Stimulated activated CD4-positive, alpha-beta T cell treated with anti-CD3 and anti-CD28 coated beads, Interleukin-15, amount 100 ng/mL, for 24 hours (primary cell): ENCODE measurements around the gene EXOC1L.

ENCODE experiments used
- DNase-seq: peaks from one replicate; pipeline ENCODE4 v3.0.0-alpha.2; 2020

EXOC1L gene, protein sequence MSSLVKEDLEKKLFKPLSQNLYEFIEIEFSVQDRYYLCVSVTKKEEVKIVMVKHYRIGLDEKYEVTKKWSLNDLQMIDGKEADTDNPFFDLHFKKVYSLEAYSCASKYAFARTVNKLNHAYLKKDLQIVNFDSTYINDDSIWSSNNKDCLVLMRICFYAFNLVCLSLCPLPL

GRCh38 chr4:55819634-55820033 lies at the start of gene EXOC1L:
Gene EXOC1L (plus strand): TSS chr4:55819790. CDS start chr4:55820027, 237 bp downstream.
- no peak for DNase-seq

DNA sequence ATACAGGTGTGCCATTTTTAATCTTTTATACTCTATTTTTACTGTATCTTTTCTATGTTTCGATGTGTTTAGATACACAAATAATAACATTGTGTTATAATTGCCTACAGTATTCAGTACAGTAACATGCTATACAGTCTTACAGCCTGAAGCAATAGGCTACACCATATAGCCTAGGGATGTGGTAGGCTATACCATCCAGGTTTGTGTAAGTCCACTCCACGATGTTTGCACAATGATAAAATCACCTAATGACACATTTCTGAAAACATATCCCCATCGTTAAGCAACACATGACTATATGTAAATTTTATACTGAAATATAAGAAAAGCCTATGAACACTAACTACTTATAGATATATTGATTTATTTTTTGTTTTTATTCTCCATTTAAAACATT lies 48.9 kb upstream of the EXOC1L start:
- no peak for DNase-seq

DNA sequence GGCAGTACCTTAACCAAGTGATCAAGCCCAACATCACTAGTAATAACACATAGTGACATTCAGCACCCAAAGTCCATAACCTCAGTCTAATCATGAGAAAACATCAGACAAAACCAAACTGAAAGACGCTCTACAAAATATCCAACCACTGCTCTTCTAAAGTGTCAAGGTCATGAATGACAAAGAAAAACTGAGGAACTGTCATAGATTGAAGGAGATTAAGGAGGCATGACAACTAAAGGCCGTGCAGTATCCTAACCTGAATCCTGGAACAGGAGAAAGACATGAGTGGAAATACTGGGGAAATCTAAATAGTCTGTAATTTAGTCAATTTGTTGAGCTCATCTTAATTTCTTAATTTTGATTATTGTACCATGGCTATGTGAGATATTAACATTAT lies 38.2 kb upstream of the EXOC1L start:
- DNase-seq: no peak

- DNase-seq: no peak
Measured at GRCh38 chr4:55781812-55782211, 37.8 kb upstream of the EXOC1L start.

- no peak for DNase-seq
Measured at GRCh38 chr4:55783584-55783983, 36.0 kb upstream of the EXOC1L start.

DNA sequence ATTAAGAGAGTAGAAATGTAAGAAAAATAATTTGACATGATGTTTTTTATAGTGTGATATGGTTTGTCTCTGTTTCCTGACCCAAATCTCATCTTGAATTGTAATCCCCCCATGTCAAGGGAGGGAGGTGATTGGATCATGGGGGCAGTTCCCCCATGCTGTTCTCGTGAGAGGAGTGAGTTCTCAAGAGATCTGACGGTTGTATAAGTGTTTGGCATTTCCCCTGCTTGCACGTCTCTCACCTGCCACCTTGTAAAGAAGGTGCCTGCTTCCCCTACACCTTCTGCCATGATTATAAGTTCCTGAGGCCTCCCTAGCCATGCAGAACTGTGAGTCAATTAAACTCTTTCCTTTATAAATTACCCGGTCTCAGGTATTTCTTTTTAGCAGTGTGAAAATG lies 34.8 kb upstream of the EXOC1L start:
- DNase-seq: no peak

GRCh38 chr4:55791666-55792065 lies 27.9 kb upstream of the EXOC1L start:
- DNase-seq: no peak

GRCh38 chr4:55793479-55793878 lies 26.1 kb upstream of the EXOC1L start:
- DNase-seq: no peak

DNA sequence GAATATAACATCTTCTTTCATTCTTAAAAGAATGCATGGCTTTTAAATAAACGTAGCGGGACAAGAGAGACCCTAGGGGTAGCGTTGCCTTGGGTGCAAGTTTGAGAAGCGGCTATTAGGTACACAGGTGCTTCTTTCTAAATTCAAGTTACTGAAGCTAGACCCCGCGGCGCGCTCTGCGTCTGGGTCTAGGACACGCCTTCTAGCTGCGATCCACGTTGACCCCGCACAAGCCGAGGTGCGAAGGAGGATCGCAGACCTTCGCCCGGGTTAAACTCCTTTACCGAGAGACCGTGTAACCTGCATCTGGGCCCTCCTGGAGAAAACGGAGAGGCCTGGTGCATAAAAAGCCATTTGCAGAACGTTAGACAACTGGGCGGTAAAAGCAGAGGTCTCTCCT lies 25.5 kb upstream of the EXOC1L start:
- DNase-seq: no peak

GRCh38 chr4:55795341-55795740 lies 24.2 kb upstream of the EXOC1L start:
- DNase-seq: no peak

DNA sequence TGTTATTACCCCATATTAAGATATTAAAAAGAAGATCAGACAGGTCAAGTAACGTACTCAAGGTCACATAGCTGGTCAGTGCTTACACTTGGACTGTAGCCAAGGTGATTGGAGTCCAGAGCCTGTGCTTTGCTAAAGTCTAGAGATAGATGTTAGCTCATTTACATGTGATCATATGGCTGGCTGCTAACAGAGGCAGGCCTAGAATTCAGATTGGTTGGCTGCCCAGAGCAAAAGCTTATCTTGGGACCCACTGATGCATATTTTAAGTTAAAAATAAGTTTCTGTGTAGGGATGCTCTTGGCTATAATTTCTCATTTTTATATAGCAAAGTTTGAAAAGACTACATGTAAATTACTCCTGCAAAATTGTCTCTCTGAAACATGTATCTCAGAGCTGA lies 18.1 kb upstream of the EXOC1L start:
- DNase-seq: no peak

GRCh38 chr4:55807556-55807955 lies 12.0 kb upstream of the EXOC1L start:
- DNase-seq: no peak

GRCh38 chr4:55808186-55808585 lies 11.4 kb upstream of the EXOC1L start:
- no peak for DNase-seq

GRCh38 chr4:55808632-55809031 lies 11.0 kb upstream of the EXOC1L start:
- no peak for DNase-seq

- DNase-seq: no peak
Measured at GRCh38 chr4:55817691-55818090, 1.9 kb upstream of the EXOC1L start.

- DNase-seq: no peak
Measured at GRCh38 chr4:55820279-55820678, 689 bp downstream of the EXOC1L start.

- no peak for DNase-seq
Measured at GRCh38 chr4:55822329-55822728, 2.7 kb downstream of the EXOC1L start.

- DNase-seq: no peak
Measured at GRCh38 chr4:55824865-55825264, 5.3 kb downstream of the EXOC1L start.

DNA sequence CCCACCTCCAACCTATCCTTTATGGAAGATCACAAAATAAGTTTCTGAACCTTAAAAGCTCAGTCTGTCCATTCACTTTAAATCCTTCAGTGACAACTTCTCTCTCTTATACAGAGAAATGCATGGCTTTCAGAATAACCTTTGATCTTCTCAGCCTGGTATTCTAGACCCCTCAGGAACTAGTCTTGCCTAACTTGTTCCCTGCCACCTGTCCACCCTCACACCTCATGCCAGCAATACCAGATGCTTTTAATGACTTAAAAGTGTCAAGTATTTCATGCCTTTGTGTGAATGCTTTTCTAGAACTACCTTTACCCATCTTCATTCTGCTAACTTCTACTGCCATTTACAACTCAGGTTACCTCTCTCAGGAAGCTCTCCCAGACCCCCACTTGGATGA lies 7.4 kb downstream of the EXOC1L start:
- DNase-seq: no peak

GRCh38 chr4:55827582-55827981 lies 8.0 kb downstream of the EXOC1L start:
- DNase-seq: no peak

- DNase-seq: no peak
Measured at GRCh38 chr4:55830048-55830447, 10.5 kb downstream of the EXOC1L start.

- DNase-seq: no peak
Measured at GRCh38 chr4:55830716-55831115, 11.1 kb downstream of the EXOC1L start.

- no peak for DNase-seq
Measured at GRCh38 chr4:55834086-55834795, 14.7 kb downstream of the EXOC1L start.

- no peak for DNase-seq
Measured at GRCh38 chr4:55837903-55838302, 18.3 kb downstream of the EXOC1L start.

GRCh38 chr4:55838356-55838755 lies 18.8 kb downstream of the EXOC1L start:
- no peak for DNase-seq
